ENCODE measurements around the gene RIBC1.

Gene RIBC1

DNA sequence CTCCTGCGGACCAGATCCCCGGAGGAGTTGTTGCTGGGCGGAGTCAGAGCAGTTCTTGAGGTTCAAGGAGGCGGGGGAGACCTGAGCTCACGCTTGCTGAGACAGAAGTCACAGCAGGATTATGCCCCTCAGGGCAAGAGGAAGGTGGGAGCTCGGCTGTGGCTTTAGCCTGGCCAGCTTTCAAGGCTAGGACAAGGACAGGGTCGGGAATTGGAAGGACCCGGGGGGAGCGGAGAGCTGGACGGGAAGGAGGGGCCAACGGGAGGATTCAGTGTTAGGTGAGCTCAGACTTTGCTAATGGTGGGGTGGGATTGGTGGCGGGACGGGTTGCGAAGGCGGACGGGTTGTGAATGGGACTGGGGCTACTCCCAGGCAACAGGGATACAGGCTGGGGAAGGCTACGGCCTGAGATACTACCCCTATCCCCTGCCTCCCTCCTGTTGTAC, at the start of gene RIBC1:
Gene RIBC1 (plus strand): TSS at position 13 of the 446 bp plus-strand sequence. CDS start 3,404 bp downstream, outside the sequence.
- peaks cover 13% of the 10 kb centered on the region for H3K4me1 ChIP-seq (ENCODE audit: insufficient read depth, low read length)
- peak within 1 kb of the TSS; percentile 53 for H3K9ac ChIP-seq (ENCODE audit: low read length)
- no peaks in the 10 kb centered on the region for H3K9me3 ChIP-seq (ENCODE audit: low read length)
- peak within 1 kb of the TSS; percentile 76 to 90 for H3K4me3 ChIP-seq (ENCODE audit: low read depth in 1 of 2, low read length in 2 of 2)
- peak within 1 kb of the TSS; percentile 97 for H3K27ac ChIP-seq (ENCODE audit: low read depth, low read length)
- H3K27me3 ChIP-seq (ENCODE audit: control insufficient read depth in 1 of 2, insufficient read depth in 2 of 2, low read length in 2 of 2): no peaks in the 10 kb centered on the region
- no peaks in the 10 kb centered on the region for H3K36me3 ChIP-seq (ENCODE audit: insufficient read depth, low read length)

DNA sequence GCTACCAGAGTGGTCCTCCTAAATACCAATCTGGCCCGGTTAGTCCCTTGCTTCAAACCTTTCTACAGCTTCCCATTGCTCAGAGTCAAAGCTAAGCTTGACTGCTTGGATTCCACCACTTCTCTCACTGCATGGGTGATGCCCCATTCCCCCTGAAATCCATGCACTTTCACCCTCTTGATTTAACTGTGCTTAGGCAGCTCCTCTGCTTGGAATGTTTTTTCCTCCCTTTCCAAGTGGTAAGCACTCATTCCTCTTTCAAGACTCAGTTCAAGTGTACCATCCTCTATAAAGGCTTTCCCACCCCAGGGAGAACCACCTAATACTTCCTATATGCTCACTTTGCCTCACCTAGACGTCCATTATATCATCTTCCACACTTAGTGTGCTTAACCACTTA, 49.4 kb upstream of the RIBC1 start:
- Histone ChIP-seq H3K9ac (ENCODE audit: low read length) (no peak overlapping the region), H3K36me3 (ENCODE audit: insufficient read depth, low read length) (peaks cover 7% of the 10 kb centered on the region), H3K27me3 (ENCODE audit: control insufficient read depth in 1 of 2, insufficient read depth in 2 of 2, low read length in 2 of 2) (no peaks in the 10 kb centered on the region), H3K27ac (ENCODE audit: low read depth, low read length) (no peak overlapping the region), H3K9me3 (ENCODE audit: low read length) (no peaks in the 10 kb centered on the region), H3K4me3 (ENCODE audit: low read depth in 1 of 2, low read length in 2 of 2) (no peak overlapping the region), H3K4me1 (ENCODE audit: insufficient read depth, low read length) (no peaks in the 10 kb centered on the region)

DNA sequence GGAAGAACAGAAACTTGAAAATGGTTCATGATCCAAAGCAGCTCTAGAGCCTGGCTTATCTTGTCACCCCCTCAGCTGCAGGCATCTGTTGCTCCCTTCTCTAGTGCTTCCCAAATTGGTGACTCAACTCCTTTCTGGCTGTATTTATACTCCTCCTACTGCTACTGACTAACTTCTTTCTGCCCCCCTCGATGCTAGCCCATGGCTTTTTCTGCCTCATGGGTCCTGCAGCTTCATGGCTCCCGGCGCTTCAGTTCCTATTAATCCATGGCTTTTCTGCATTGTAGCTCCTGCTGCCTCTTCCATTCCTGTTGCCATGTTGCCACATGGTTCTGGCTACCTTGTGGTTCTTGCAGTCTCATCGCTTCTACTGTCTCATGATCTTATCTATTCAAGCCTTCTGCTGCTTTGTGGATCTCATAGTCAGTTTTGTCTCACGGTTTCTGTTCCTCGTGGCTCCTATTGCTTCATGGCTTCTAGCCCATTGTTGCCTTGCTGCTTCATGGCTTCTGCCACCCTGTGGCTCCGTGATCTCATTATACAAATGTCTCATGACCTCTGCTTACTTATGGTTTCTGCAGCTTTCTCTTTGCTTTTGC, 48.4 kb upstream of the RIBC1 start:
- Histone ChIP-seq H3K9me3 (ENCODE audit: low read length) (no peaks in the 10 kb centered on the region), H3K4me1 (ENCODE audit: insufficient read depth, low read length) (no peaks in the 10 kb centered on the region), H3K36me3 (ENCODE audit: insufficient read depth, low read length) (peaks cover 15% of the 10 kb centered on the region), H3K4me3 (ENCODE audit: low read depth in 1 of 2, low read length in 2 of 2) (no peak overlapping the region), H3K27ac (ENCODE audit: low read depth, low read length) (no peak overlapping the region), H3K27me3 (ENCODE audit: control insufficient read depth in 1 of 2, insufficient read depth in 2 of 2, low read length in 2 of 2) (no peaks in the 10 kb centered on the region), H3K9ac (ENCODE audit: low read length) (no peak overlapping the region)

DNA sequence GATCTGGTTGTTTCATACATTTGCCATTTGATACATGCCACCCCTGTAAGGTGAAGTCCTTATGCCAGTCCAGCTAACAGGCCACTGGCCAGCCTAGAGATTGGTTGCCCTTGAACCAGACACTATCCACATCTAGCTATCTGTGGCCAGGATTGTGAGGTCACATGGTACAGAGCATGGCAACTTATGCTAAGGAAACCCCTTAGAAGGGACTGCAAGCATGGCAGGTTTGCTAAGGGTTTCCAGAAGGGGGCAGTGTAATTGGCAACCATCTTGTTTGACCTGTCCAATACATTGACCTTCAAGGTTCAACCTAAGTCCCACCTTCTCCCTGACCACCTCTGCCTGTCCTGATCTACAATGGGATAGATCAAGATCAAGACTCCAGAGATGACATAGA, 47.8 kb upstream of the RIBC1 start:
- Histone ChIP-seq H3K4me3 (ENCODE audit: low read depth in 1 of 2, low read length in 2 of 2) (no peak overlapping the region), H3K4me1 (ENCODE audit: insufficient read depth, low read length) (no peaks in the 10 kb centered on the region), H3K27me3 (ENCODE audit: control insufficient read depth in 1 of 2, insufficient read depth in 2 of 2, low read length in 2 of 2) (no peaks in the 10 kb centered on the region), H3K36me3 (ENCODE audit: insufficient read depth, low read length) (peaks cover 21% of the 10 kb centered on the region), H3K9me3 (ENCODE audit: low read length) (no peaks in the 10 kb centered on the region), H3K9ac (ENCODE audit: low read length) (no peak overlapping the region), H3K27ac (ENCODE audit: low read depth, low read length) (no peak overlapping the region)

DNA sequence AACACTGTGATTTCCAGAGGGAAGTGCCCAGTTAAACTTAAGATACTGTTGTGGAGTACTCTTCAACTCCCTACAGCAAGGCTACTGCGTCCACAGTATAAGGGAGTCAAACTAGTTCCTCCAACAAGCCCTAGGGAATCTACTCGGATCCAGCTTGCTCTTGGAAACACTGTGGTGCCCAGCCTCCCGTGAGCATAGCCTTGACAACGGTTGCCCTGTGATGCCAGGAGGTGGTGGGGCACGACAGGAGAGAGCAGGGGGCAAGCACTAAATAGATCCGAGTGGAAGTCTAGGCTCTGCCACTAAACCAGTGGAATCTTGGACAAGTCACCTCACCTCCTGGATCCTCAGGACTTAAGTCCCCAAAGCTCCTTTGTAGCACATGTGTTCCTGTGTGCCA, 45.8 kb upstream of the RIBC1 start:
- no peaks in the 10 kb centered on the region for H3K27me3 ChIP-seq (ENCODE audit: control insufficient read depth in 1 of 2, insufficient read depth in 2 of 2, low read length in 2 of 2)
- H3K36me3 ChIP-seq (ENCODE audit: insufficient read depth, low read length): peaks cover 41% of the 10 kb centered on the region
- H3K27ac ChIP-seq (ENCODE audit: low read depth, low read length): no peak overlapping the region
- no peak overlapping the region for H3K4me3 ChIP-seq (ENCODE audit: low read depth in 1 of 2, low read length in 2 of 2)
- H3K9ac ChIP-seq (ENCODE audit: low read length): no peak overlapping the region
- H3K9me3 ChIP-seq (ENCODE audit: low read length): no peaks in the 10 kb centered on the region
- H3K4me1 ChIP-seq (ENCODE audit: insufficient read depth, low read length): no peaks in the 10 kb centered on the region

DNA sequence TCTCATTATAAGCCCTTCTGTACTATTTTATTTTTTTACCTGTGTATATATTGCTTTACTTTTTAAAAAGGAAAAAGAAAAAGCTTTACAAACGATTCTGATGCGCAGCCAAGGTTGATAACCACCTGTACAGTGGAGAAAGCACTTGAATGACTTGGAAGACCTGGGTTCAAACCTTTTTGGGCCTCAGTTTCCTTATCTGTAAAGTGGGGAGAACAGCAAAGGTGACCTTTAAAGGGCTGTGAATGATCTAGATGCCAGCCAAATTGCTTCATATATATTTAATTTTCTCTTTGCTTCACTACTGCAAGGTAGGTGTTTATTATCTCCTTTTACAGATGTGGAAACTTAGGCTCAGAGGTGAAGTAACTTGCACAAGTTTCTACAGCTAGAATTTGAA, 45.2 kb upstream of the RIBC1 start:
- Histone ChIP-seq H3K4me1 (ENCODE audit: insufficient read depth, low read length) (no peaks in the 10 kb centered on the region), H3K9ac (ENCODE audit: low read length) (no peak overlapping the region), H3K4me3 (ENCODE audit: low read depth in 1 of 2, low read length in 2 of 2) (no peak overlapping the region), H3K9me3 (ENCODE audit: low read length) (no peaks in the 10 kb centered on the region), H3K27me3 (ENCODE audit: control insufficient read depth in 1 of 2, insufficient read depth in 2 of 2, low read length in 2 of 2) (no peaks in the 10 kb centered on the region), H3K36me3 (ENCODE audit: insufficient read depth, low read length) (peaks cover 46% of the 10 kb centered on the region), H3K27ac (ENCODE audit: low read depth, low read length) (no peak overlapping the region)

DNA sequence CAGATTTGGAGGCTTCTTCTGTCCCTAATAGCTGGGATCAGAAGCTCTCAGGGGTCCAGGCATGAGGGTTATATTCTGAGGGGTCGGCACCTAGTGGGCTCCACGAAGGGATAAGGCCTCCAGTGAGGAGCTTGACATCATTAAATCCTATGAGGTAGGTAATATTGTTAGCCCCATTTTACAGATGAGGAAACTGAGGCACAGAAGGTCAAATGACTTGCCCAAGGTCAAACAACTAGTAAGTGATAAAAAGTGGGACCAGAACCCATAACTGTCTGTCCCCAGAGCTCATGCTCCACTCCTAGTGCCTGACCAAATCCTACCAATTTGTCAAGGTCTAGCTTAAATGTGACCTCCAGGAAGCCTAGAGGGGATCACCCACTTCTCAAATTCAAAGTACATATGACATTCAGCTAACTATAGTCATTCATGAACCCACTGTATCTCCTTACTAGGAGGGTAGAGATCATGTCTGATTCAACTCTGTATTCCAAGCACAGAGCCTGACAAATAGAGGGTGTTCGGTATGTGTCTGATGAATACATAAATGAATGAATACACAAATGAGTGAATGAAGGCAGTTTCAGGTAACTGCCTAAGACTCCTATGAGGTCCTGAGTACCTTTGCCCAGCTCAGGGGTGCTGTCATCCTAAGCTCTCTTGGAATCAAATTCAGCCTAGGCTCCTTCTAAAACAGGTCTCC, 43.5 kb upstream of the RIBC1 start:
- no peaks in the 10 kb centered on the region for H3K4me1 ChIP-seq (ENCODE audit: insufficient read depth, low read length)

DNA sequence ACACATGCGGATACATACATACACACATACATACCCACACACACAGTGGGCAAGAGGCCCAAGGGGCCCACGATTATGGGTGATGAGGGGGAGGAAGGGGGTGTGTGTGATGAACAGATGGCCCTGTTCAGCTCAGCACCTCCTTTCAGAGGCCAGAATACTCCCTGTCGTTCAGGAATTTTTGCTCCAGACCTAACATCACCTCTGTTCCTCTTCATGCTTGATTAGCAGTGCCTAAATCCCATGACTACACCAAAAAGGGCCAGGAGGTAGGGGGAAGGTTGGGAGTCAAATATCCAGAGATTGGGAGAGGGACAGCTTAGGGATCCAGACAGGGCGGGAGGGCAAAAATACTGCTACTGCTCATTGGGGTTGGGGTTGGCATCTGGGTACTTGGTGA, 42.9 kb upstream of the RIBC1 start:
- H3K4me3 ChIP-seq (ENCODE audit: low read depth in 1 of 2, low read length in 2 of 2): no peak overlapping the region
- peaks cover 56% of the 10 kb centered on the region for H3K36me3 ChIP-seq (ENCODE audit: insufficient read depth, low read length)
- H3K9ac ChIP-seq (ENCODE audit: low read length): no peak overlapping the region
- H3K27me3 ChIP-seq (ENCODE audit: control insufficient read depth in 1 of 2, insufficient read depth in 2 of 2, low read length in 2 of 2): no peaks in the 10 kb centered on the region
- no peaks in the 10 kb centered on the region for H3K4me1 ChIP-seq (ENCODE audit: insufficient read depth, low read length)
- no peaks in the 10 kb centered on the region for H3K9me3 ChIP-seq (ENCODE audit: low read length)
- no peak overlapping the region for H3K27ac ChIP-seq (ENCODE audit: low read depth, low read length)

More for the DNA sequence above, 43.5 kb upstream of the RIBC1 start:
- Histone ChIP-seq H3K9ac (ENCODE audit: low read length) (no peak overlapping the region), H3K36me3 (ENCODE audit: insufficient read depth, low read length) (peaks cover 56% of the 10 kb centered on the region), H3K4me3 (ENCODE audit: low read depth in 1 of 2, low read length in 2 of 2) (no peak overlapping the region), H3K27ac (ENCODE audit: low read depth, low read length) (no peak overlapping the region), H3K27me3 (ENCODE audit: control insufficient read depth in 1 of 2, insufficient read depth in 2 of 2, low read length in 2 of 2) (no peaks in the 10 kb centered on the region), H3K9me3 (ENCODE audit: low read length) (no peaks in the 10 kb centered on the region)

DNA sequence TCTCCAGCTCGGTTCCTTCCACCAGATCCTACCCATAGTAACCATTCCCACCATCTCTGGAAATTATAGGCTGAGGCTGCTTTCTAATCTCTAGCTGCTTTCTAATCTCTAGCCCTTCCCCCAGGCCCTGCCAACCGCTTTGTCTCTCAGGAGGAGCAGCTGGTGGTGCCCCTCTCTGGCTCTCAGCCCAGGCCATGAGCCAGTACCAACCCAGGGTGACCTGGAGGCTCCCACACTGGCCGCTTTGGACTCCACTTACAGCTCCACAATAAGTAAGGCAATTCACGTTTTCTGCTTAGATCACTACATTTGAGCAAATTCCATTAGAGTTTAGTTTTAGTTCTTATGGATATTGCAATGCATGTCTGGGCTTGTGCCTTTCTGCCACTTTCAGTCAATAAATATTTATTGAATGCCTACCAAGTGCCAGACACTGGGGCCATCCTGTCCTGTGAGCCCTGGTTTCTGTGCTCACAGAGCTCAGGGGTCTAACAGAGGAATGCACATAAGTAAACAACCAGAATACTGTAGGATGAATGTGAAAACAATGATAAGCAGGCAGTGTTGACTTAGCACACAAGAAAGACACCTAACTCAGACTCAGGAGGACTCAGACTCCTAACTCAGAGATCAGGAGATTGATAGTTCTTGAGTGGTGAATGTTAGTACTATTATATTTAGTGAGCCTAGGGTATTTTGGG, 39.1 kb upstream of the RIBC1 start:
- Histone ChIP-seq H3K36me3 (ENCODE audit: insufficient read depth, low read length) (peaks cover 49% of the 10 kb centered on the region), H3K4me1 (ENCODE audit: insufficient read depth, low read length) (no peaks in the 10 kb centered on the region), H3K27ac (ENCODE audit: low read depth, low read length) (no peak overlapping the region), H3K27me3 (ENCODE audit: control insufficient read depth in 1 of 2, insufficient read depth in 2 of 2, low read length in 2 of 2) (no peaks in the 10 kb centered on the region), H3K9ac (ENCODE audit: low read length) (no peak overlapping the region), H3K9me3 (ENCODE audit: low read length) (no peaks in the 10 kb centered on the region), H3K4me3 (ENCODE audit: low read depth in 1 of 2, low read length in 2 of 2) (no peak overlapping the region)

DNA sequence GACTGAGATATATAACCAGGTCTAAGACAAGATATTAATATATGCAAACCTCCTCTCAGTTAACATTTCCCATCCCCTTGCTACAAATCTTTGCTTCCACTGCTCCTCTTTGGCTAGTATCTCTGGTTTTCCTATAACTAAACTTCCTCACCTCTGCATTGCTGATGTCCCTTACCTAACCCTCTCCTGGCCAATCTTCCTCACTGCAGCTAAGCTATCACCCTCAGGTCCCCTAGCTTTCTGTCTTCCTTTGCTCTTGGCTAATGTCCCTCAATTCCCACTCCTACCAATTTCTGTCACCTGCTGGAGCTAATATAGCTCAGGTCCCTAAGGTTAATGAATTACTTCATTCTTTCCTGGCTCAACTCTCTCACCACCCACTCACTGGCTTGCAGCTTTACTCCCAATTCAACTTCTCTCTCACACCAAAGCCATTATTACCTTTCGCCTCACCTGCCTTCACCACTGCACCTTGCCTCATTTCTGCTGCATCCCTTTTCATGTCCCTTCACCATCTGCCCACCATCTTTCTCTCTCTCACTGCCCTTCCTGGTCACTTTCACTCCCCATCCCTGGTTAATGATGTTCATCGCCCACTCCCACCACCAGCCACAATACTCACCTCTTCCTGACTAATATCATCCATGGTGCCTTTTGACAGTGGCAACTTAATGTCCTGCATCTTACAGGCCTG, 26.9 kb upstream of the RIBC1 start:
- H3K36me3 ChIP-seq (ENCODE audit: insufficient read depth, low read length): peaks cover 26% of the 10 kb centered on the region
- no peaks in the 10 kb centered on the region for H3K9me3 ChIP-seq (ENCODE audit: low read length)
- no peaks in the 10 kb centered on the region for H3K4me1 ChIP-seq (ENCODE audit: insufficient read depth, low read length)
- H3K9ac ChIP-seq (ENCODE audit: low read length): no peak overlapping the region
- no peak overlapping the region for H3K4me3 ChIP-seq (ENCODE audit: low read depth in 1 of 2, low read length in 2 of 2)
- no peaks in the 10 kb centered on the region for H3K27me3 ChIP-seq (ENCODE audit: control insufficient read depth in 1 of 2, insufficient read depth in 2 of 2, low read length in 2 of 2)
- no peak overlapping the region for H3K27ac ChIP-seq (ENCODE audit: low read depth, low read length)

DNA sequence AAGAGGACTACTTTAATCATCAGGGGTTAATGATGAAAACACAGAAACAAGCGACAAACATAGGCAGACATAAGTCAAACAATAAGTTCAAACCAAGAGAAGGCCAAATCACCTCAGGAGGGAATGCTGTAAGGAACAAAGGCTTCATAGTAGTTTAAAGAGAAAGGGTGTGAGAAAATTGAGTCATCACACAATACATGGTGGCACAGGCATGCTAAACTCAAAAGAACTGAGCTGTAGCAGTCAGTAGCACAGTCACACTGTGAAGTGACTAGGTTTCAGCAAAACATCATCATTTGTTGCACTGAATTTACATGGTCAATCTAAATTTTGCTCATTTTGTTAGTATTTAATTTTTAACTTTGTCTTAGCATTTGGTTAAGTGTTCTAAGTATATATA, 24.5 kb upstream of the RIBC1 start:
- Histone ChIP-seq H3K27me3 (ENCODE audit: control insufficient read depth in 1 of 2, insufficient read depth in 2 of 2, low read length in 2 of 2) (no peaks in the 10 kb centered on the region), H3K9me3 (ENCODE audit: low read length) (no peaks in the 10 kb centered on the region), H3K9ac (ENCODE audit: low read length) (no peak overlapping the region), H3K27ac (ENCODE audit: low read depth, low read length) (no peak overlapping the region), H3K36me3 (ENCODE audit: insufficient read depth, low read length) (peaks cover 33% of the 10 kb centered on the region), H3K4me3 (ENCODE audit: low read depth in 1 of 2, low read length in 2 of 2) (no peak overlapping the region), H3K4me1 (ENCODE audit: insufficient read depth, low read length) (no peaks in the 10 kb centered on the region)

Data from muscle layer of colon (tissue), 2 donors.